ENCODE measurements around the gene SPNS3. TPM values are rescaled to one million over a fixed set of nuclear protein-coding genes. Genes with fewer than 3 reads are reported as not detected.

The SPNS3 gene
- total and polyA plus RNA-seq, 10 donors, result 1.1 to 7.2 (median 3.9) TPM

GRCh38 chr17:4500191-4500571, 66.4 kb downstream of the SPNS3 start:
- peaks cover 37 to 83% (median 62%) of the 10 kb centered on the region in 6 donors for H3K4me1 ChIP-seq
- WGBS, 5 donors, result 5 to 9% (median 6%) methylated on average over 6 to 7 of the region's 7 CpGs
- TF ChIP-seq POLR2AphosphoS5 (IDR thresholded peaks at IDR 0.05), result no peak
- peak in 2 of 11 experiments; percentile 6 to 15 for TF ChIP-seq CTCF (IDR thresholded peaks at IDR 0.05 in 8 of 11, conservative IDR thresholded peaks at IDR 0.05 in 3 of 11)
- intact Hi-C loops (cut with DNase I; ENCODE audit: low total_unique reads), result no loop called here
- peak overlapping the region; percentile 45 to 80 (median 62) for H3K4me3 ChIP-seq
- no peaks in the 10 kb centered on the region for H3K9me3 ChIP-seq
- peaks cover 0 to 72% (median 21%) of the 10 kb centered on the region in 7 donors for H3K27me3 ChIP-seq (replicated peaks in 1 of 7)
- H3K36me3 ChIP-seq, result no peaks in the 10 kb centered on the region
- DNase-seq, result no peak
- H3K27ac ChIP-seq, result peak overlapping the region in 7 of 8 donors; percentile 12 to 81 (median 74)

GRCh38 chr17:4501295-4501949, 67.7 kb downstream of the SPNS3 start:
- intact Hi-C loops (cut with DNase I; ENCODE audit: low total_unique reads), result no loop called here
- Histone ChIP-seq H3K4me3 (peak overlapping the region in 4 of 8 donors; percentile 12 to 80 (median 62)), H3K27ac (peak overlapping the region in 4 of 8 donors; percentile 9 to 81 (median 72)), H3K9me3 (no peaks in the 10 kb centered on the region), H3K27me3 (replicated peaks in 1 of 7) (peaks cover 0 to 85% (median 21%) of the 10 kb centered on the region in 7 donors), H3K4me1 (peaks cover 47 to 95% (median 70%) of the 10 kb centered on the region in 6 donors), H3K36me3 (no peaks in the 10 kb centered on the region)
- TF ChIP-seq CTCF (IDR thresholded peaks at IDR 0.05 in 8 of 11, conservative IDR thresholded peaks at IDR 0.05 in 3 of 11) (no peak), POLR2A (IDR thresholded peaks at IDR 0.05) (no peak), POLR2AphosphoS5 (IDR thresholded peaks at IDR 0.05) (no peak)
- WGBS, 5 donors, result 4 to 19% (median 8%) methylated on average over 2 to 3 of the region's 3 CpGs
- no peak for DNase-seq

- no peak for DNase-seq
- TF ChIP-seq POLR2A (IDR thresholded peaks at IDR 0.05) (no peak), CTCF (IDR thresholded peaks at IDR 0.05 in 8 of 11, conservative IDR thresholded peaks at IDR 0.05 in 3 of 11) (no peak)
- peaks cover 47 to 97% (median 75%) of the 10 kb centered on the region in 6 donors for H3K4me1 ChIP-seq
- no peaks in the 10 kb centered on the region for H3K9me3 ChIP-seq
- H3K27me3 ChIP-seq (replicated peaks in 1 of 7), result peaks cover 0 to 91% (median 21%) of the 10 kb centered on the region in 7 donors
- WGBS, 5 donors, result 71 to 89% (median 80%) methylated on average over 17 to 18 of the region's 18 CpGs
- H3K27ac ChIP-seq, result peak overlapping the region in 2 of 8 donors; percentile 18 to 30
- no peaks in the 10 kb centered on the region for H3K36me3 ChIP-seq
- no peak overlapping the region for H3K4me3 ChIP-seq
- intact Hi-C loops (cut with DNase I; ENCODE audit: low total_unique reads), result no loop called here
Measured at GRCh38 chr17:4502466-4503154, 68.9 kb downstream of the SPNS3 start.

Measured in spleen (tissue), 11 donors.